ENCODE data around the gene NUDT4. TPM values are rescaled to one million over a fixed set of nuclear protein-coding genes. Genes with fewer than 3 reads are reported as not detected.

Gene NUDT4
- total and polyA plus RNA-seq, 2 of the 13 experiments (the other 11 are each of a cell fraction or from before 2014, with no cell fraction given) = 37.3 to 70.1 TPM

GRCh38 chr12:93442411-93443340 lies 65.0 kb downstream of the NUDT4 start (continued):
- no peak for TF ChIP-seq SMAD9 (CRISPR knock-in tag; IDR thresholded peaks at IDR 0.05)
- TF ChIP-seq GABPA (IDR thresholded peaks at IDR 0.05; ENCODE audit: low read depth, low read length) = no peak
- no peak for TF ChIP-seq GABPA (CRISPR knock-in tag; IDR thresholded peaks at IDR 0.05; ENCODE audit: low read depth)
- TF ChIP-seq ZNF703 (CRISPR knock-in tag; IDR thresholded peaks at IDR 0.05; ENCODE audit: borderline replicate concordance) = no peak
- no peak for TF ChIP-seq DPF2 (CRISPR knock-in tag; IDR thresholded peaks at IDR 0.05; ENCODE audit: borderline replicate concordance, low read depth)
- TF ChIP-seq ZBTB33 (CRISPR knock-in tag; IDR thresholded peaks at IDR 0.05) = no peak
- no peak for TF ChIP-seq ZSCAN12 (CRISPR knock-in tag; IDR thresholded peaks at IDR 0.05)
- no peak for TF ChIP-seq ZBTB2 (CRISPR knock-in tag; IDR thresholded peaks at IDR 0.05; ENCODE audit: low read depth)
- TF ChIP-seq ZMAT5 (CRISPR knock-in tag; IDR thresholded peaks at IDR 0.05; ENCODE audit: borderline replicate concordance, low read depth) = no peak
- no peak for TF ChIP-seq NFATC3 (CRISPR knock-in tag; IDR thresholded peaks at IDR 0.05)
- no peak for TF ChIP-seq HBP1 (CRISPR knock-in tag; IDR thresholded peaks at IDR 0.05; ENCODE audit: low read depth)
- TF ChIP-seq, protein P1, sequence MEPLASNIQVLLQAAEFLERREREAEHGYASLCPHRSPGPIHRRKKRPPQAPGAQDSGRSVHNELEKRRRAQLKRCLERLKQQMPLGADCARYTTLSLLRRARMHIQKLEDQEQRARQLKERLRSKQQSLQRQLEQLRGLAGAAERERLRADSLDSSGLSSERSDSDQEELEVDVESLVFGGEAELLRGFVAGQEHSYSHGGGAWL (CRISPR knock-in tag; IDR thresholded peaks at IDR 0.05) = no peak
- no peak for TF ChIP-seq ZNF484 (CRISPR knock-in tag; IDR thresholded peaks at IDR 0.05; ENCODE audit: borderline replicate concordance, low read depth)
- no peak for TF ChIP-seq CSRNP1 (CRISPR knock-in tag; IDR thresholded peaks at IDR 0.05)
- no peak for TF ChIP-seq HMG20B (CRISPR knock-in tag; conservative IDR thresholded peaks at IDR 0.05)
- TF ChIP-seq, protein P2, sequence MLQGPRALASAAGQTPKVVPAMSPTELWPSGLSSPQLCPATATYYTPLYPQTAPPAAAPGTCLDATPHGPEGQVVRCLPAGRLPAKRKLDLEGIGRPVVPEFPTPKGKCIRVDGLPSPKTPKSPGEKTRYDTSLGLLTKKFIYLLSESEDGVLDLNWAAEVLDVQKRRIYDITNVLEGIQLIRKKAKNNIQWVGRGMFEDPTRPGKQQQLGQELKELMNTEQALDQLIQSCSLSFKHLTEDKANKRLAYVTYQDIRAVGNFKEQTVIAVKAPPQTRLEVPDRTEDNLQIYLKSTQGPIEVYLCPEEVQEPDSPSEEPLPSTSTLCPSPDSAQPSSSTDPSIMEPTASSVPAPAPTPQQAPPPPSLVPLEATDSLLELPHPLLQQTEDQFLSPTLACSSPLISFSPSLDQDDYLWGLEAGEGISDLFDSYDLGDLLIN (CRISPR knock-in tag; IDR thresholded peaks at IDR 0.05; ENCODE audit: borderline replicate concordance) = no peak
- no peak for TF ChIP-seq KLF16 (CRISPR knock-in tag; IDR thresholded peaks at IDR 0.05)
- no peak for TF ChIP-seq ZNF329 (CRISPR knock-in tag; IDR thresholded peaks at IDR 0.05; ENCODE audit: low read depth)
- TF ChIP-seq EZH2 (conservative IDR thresholded peaks at IDR 0.05; ENCODE audit: low read depth, low read length) = no peak
- TF ChIP-seq SMARCE1 (IDR thresholded peaks at IDR 0.05; ENCODE audit: borderline replicate concordance) = no peak

Measured in HepG2 (cell line).